ENCODE results near the gene CDKN2AIPNL. TPM values are rescaled to one million over a fixed set of nuclear protein-coding genes. Genes with fewer than 3 reads are reported as not detected.
"Not testable (repeated sequence)": the region's sequence is repeated elsewhere in the genome, so short reads cannot be mapped to it uniquely, and the experiment has no call there.

The CDKN2AIPNL gene
- total RNA-seq, 1 donor from 2014 or later, result 15.2 TPM

DNA sequence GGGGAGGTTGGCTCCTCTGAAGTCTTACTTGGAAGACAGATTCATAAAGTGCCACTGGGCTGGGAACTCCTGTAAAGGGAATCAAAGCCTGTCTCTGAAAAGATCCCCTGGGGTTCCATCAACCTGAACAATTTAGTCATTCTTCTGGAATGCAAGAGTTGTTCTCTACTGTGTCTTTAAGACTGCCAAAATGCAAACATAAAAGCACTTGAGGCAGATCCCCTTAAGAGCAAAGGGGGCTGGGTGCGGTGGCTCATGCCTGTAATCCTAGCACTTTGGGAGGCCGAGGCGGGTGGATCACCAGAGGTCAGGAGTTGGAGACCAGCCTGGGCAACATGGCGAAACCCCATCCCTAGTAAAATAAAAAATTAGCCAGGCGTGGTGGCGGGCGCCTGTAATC is 16.7 kb downstream of the CDKN2AIPNL start:
- Mint-ChIP-seq H3K27me3 (ENCODE audit: low read depth) (no peaks in the 10 kb centered on the region), H3K36me3 (ENCODE audit: low read depth) (peaks cover 26% of the 10 kb centered on the region), H3K27ac (ENCODE audit: unreplicated experiment) (no peak overlapping the region), H3K4me3 (ENCODE audit: unreplicated experiment) (no peak overlapping the region), H3K4me1 (ENCODE audit: low read depth) (peaks cover 14% of the 10 kb centered on the region), H3K9me3 (ENCODE audit: low read depth) (no peaks in the 10 kb centered on the region)
- TF ChIP-seq, protein P1, sequence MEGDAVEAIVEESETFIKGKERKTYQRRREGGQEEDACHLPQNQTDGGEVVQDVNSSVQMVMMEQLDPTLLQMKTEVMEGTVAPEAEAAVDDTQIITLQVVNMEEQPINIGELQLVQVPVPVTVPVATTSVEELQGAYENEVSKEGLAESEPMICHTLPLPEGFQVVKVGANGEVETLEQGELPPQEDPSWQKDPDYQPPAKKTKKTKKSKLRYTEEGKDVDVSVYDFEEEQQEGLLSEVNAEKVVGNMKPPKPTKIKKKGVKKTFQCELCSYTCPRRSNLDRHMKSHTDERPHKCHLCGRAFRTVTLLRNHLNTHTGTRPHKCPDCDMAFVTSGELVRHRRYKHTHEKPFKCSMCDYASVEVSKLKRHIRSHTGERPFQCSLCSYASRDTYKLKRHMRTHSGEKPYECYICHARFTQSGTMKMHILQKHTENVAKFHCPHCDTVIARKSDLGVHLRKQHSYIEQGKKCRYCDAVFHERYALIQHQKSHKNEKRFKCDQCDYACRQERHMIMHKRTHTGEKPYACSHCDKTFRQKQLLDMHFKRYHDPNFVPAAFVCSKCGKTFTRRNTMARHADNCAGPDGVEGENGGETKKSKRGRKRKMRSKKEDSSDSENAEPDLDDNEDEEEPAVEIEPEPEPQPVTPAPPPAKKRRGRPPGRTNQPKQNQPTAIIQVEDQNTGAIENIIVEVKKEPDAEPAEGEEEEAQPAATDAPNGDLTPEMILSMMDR (IDR thresholded peaks at IDR 0.05), result no peak
- no peak for DNase-seq (ENCODE audit: low spot score)

DNA sequence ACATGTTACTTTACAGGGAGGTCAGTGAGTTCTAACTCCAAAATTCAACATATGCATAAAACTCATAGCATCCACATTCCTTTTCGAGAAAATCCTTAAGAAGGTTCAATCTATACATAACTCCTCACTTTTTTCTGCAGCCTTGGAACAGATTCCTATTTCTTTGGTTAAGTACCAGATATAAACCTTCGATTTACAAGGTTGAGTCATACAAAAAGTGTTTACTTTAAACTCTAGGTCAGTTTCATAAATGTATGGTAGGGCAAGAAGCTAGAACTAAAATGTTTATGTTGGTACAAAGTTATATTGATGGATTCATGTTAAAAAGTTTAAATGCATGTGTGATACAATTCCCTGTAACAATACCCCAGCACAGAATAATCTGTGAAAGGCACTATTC is 19.4 kb downstream of the CDKN2AIPNL start:
- TF ChIP-seq, protein P1 (IDR thresholded peaks at IDR 0.05), result no peak

DNA sequence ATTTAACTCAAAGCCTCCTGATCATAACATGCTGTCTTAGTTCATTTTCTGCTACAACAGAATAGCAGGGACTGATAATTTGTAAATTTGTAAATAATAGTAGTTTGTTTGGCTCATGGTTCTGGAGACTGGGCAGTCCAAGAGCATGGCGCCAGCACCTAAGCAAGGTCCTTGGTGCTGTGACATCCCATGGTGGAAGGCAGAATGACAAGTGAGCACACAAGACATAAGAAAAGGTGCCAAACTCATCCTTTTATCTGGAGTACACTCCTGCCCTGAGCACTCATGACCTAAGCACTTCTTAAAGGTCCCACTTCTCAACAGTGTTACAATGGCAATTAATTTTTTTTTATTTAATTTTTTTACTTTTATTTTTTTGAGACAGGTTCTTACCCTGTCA is 24.2 kb downstream of the CDKN2AIPNL start:
- H3K36me3 Mint-ChIP-seq (ENCODE audit: low read depth), result peaks cover 28% of the 10 kb centered on the region
- H3K9me3 Mint-ChIP-seq (ENCODE audit: low read depth), result no peaks in the 10 kb centered on the region
- H3K4me1 Mint-ChIP-seq (ENCODE audit: low read depth), result peaks cover 7% of the 10 kb centered on the region
- H3K4me3 Mint-ChIP-seq (ENCODE audit: unreplicated experiment), result no peak overlapping the region
- no peaks in the 10 kb centered on the region for H3K27me3 Mint-ChIP-seq (ENCODE audit: low read depth)
- TF ChIP-seq, protein P1 (IDR thresholded peaks at IDR 0.05), result no peak
- no peak for DNase-seq (ENCODE audit: low spot score)
- H3K27ac Mint-ChIP-seq (ENCODE audit: unreplicated experiment), result no peak overlapping the region

More for the DNA sequence above, 19.4 kb downstream of the CDKN2AIPNL start:
- Mint-ChIP-seq H3K27ac (ENCODE audit: unreplicated experiment) (peak overlapping the region; percentile 57), H3K4me3 (ENCODE audit: unreplicated experiment) (no peak overlapping the region), H3K36me3 (ENCODE audit: low read depth) (peaks cover 32% of the 10 kb centered on the region), H3K4me1 (ENCODE audit: low read depth) (peaks cover 14% of the 10 kb centered on the region), H3K27me3 (ENCODE audit: low read depth) (no peaks in the 10 kb centered on the region), H3K9me3 (ENCODE audit: low read depth) (no peaks in the 10 kb centered on the region)
- DNase-seq (ENCODE audit: low spot score), result no peak

DNA sequence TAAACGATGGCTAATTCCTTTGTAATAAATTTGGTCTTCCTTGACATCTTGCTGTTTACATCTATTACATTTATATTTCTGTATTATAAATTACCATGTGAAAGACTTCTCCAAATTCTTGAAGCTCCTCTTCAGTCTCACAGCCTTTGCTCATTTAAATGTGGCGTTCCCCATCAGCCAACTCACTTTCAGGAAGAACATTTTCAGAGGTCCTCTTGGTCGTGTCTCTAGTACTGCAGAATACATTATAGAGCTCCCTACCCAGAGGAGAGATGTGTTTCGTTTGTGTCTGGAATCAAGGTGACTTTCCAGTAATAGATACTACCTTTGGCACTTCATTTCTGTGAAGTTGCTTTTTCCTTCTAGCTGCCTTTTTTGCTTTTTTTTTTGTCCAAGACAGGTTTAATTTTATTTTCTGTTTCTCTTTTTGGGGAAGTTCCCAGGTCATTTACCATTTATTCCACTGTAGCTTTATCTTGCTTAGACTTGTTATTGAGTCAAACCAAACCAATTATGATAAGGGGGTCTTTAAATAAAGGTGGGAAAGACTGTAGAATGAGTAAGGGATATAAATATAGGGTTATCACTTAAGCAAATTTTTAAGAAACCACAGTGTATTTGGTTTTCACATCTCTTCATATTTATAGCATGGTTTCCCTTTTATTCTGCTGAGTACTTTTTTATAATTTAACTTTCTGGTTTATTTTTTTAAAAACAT is 27.5 kb downstream of the CDKN2AIPNL start:
- Mint-ChIP-seq H3K27me3 (ENCODE audit: low read depth) (no peaks in the 10 kb centered on the region), H3K36me3 (ENCODE audit: low read depth) (peaks cover 18% of the 10 kb centered on the region), H3K9me3 (ENCODE audit: low read depth) (no peaks in the 10 kb centered on the region), H3K4me3 (ENCODE audit: unreplicated experiment) (no peak overlapping the region), H3K27ac (ENCODE audit: unreplicated experiment) (peak overlapping the region; percentile 36), H3K4me1 (ENCODE audit: low read depth) (no peaks in the 10 kb centered on the region)
- DNase-seq (ENCODE audit: low spot score), result no peak
- TF ChIP-seq, protein P1 (IDR thresholded peaks at IDR 0.05), result no peak

DNA sequence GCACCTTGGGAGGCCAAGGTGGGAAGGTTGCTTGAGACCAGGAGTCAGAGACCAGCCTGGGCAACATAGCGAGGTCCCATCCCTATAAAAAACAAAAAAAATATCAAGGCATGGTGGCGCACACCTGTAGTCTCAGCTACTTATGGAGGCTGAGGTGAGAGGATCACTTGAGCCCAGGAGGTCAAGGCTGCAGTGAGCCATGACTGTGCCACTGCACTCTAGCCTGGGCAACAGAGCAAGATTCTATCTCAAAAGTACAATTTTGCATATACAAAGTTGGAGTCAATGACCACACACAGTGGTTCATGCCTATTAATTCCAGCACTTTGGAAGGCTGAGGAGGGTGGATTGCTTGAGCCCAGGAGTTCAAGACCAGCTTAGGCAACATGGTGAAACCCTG is 29.5 kb downstream of the CDKN2AIPNL start:
- not testable (repeated sequence) for H3K27me3 Mint-ChIP-seq (ENCODE audit: low read depth); H3K4me1 Mint-ChIP-seq (ENCODE audit: low read depth)
- H3K36me3 Mint-ChIP-seq (ENCODE audit: low read depth), result peaks cover 17% of the 10 kb centered on the region

DNA sequence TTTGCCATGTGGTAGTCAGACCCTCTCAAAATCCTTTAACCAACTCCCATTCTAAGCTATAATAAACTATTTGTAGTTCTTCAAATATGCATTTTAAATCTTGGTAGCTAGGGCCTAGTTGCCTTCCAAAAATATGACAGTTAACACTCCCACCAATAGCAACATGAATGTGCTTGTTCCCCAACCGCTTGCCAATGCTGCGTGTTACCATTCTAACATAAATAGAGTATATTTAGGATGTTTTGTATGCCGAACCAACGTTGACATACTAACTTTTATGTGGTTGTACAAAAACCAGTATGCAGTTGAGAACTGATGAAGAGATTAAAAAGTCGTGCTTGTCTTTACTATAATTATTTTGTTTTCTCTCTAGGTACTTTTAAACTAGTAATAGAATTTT is 31.3 kb downstream of the CDKN2AIPNL start:
- Mint-ChIP-seq H3K36me3 (ENCODE audit: low read depth) (peaks cover 17% of the 10 kb centered on the region), H3K4me1 (ENCODE audit: low read depth) (no peaks in the 10 kb centered on the region), H3K4me3 (ENCODE audit: unreplicated experiment) (no peak overlapping the region), H3K27ac (ENCODE audit: unreplicated experiment) (no peak overlapping the region), H3K9me3 (ENCODE audit: low read depth) (no peaks in the 10 kb centered on the region), H3K27me3 (ENCODE audit: low read depth) (no peaks in the 10 kb centered on the region)
- TF ChIP-seq, protein P1 (IDR thresholded peaks at IDR 0.05), result no peak
- no peak for DNase-seq (ENCODE audit: low spot score)

More for the DNA sequence above, 29.5 kb downstream of the CDKN2AIPNL start:
- H3K4me3 Mint-ChIP-seq (ENCODE audit: unreplicated experiment); H3K9me3 Mint-ChIP-seq (ENCODE audit: low read depth); DNase-seq (ENCODE audit: low spot score); H3K27ac Mint-ChIP-seq (ENCODE audit: unreplicated experiment): not testable (repeated sequence)
